ENCODE data around the gene CNPY1. TPM values are rescaled to one million over a fixed set of nuclear protein-coding genes. Genes with fewer than 3 reads are reported as not detected.
"Not testable (repeated sequence)": the region's sequence is repeated elsewhere in the genome, so short reads cannot be mapped to it uniquely, and the experiment has no call there.

The CNPY1 gene
- not detected in 2 replicates for total RNA-seq (2014; rRNA removed; shearing (Covaris generic))

GRCh38 chr7:155546449-155546848 lies at the start of gene CNPY1:
CNPY1 (minus strand) TSS chr7:155546559; CDS start chr7:155545929, 630 bp downstream.
- DNase-seq (ENCODE audit: low read depth): not testable (repeated sequence)

DNA sequence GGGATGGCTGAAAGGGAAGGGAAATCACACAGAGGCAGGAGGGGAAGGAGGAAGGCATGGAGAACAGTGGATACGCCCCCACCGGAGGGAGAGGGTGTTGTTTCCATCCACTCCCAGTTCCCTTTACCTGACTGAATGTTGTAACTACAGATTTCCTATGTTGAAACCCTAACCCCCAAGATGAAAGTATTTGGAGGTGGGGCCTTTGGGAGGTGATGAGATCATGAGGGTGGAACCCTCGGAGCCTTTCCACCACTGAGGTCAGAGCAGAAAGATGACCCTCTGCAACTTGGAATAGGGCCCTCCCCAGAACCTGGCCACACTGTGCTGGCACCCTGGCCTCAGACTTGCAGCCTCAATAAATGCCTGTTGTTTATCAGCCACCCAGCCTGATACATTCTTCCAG lies 48.6 kb upstream of the CNPY1 start:
- DNase-seq (ENCODE audit: low read depth): no peak

DNA sequence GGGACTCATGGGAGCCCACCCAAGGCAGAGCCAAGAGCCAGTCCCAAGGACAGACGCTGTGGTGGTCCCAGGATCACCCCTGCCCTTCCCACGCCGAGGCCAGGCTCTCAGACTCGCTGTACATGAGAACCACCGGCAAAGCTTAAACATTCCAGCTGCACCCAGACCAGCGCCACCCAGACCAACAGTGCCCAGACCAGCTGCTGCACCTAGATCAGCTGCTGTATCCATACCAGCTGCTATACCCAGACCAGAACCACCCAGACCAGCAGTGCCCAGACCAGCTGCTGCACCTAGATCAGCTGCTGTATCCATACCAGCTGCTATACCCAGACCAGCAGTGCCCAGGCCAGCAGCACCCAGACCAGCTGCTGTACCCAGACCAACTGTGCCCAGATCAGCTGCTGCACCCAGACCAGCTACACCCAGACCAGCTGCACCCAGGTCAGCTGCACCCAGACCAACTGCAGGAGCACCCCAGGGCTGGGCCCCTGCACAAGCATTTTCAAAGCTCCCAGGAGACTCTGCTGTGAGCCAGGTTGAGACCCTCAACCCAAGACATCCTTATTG lies 47.9 kb upstream of the CNPY1 start:
- DNase-seq (ENCODE audit: low read depth): no peak

GRCh38 chr7:155593461-155594162 lies 47.3 kb upstream of the CNPY1 start:
- no peak for DNase-seq (ENCODE audit: low read depth)

DNA sequence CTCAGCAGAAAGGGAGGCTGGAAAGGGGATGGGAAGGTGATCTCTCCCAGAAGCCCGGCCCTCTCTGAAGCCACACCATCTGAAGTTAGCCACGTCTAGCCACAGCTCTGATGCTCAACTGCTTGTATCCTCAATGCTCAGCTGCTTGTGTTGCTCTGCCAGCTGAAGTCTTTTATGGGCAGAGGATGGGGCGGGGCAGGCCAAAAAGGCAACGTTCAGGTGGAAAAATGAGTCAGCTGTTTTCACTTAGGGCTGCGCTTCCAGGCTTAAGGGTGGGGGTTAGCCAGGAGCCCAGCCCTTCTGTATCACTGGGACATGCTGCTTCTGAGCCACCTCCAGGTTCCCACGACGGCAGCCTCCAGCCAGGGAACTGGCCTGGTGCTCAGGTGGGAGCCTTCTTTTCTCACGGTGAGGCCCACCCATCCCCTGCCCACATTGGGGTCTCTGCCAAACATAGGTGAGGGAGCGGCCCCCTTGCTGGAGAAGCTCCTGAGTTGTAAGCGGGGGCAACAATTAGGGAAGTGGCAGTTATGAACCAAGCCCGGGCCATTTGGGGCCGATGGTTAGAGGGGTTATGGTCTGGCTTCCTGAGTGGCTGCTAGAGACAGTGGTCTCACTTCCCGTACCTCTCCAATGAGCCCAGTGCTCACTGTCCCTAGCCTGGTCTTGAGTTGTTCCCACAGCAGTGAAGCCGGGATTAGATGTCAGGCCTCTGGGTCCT lies 44.9 kb upstream of the CNPY1 start:
- no peak for DNase-seq (ENCODE audit: low read depth)

- DNase-seq (ENCODE audit: low read depth): peak; percentile 22
Observed at GRCh38 chr7:155590215-155591018, 44.1 kb upstream of the CNPY1 start.

DNA sequence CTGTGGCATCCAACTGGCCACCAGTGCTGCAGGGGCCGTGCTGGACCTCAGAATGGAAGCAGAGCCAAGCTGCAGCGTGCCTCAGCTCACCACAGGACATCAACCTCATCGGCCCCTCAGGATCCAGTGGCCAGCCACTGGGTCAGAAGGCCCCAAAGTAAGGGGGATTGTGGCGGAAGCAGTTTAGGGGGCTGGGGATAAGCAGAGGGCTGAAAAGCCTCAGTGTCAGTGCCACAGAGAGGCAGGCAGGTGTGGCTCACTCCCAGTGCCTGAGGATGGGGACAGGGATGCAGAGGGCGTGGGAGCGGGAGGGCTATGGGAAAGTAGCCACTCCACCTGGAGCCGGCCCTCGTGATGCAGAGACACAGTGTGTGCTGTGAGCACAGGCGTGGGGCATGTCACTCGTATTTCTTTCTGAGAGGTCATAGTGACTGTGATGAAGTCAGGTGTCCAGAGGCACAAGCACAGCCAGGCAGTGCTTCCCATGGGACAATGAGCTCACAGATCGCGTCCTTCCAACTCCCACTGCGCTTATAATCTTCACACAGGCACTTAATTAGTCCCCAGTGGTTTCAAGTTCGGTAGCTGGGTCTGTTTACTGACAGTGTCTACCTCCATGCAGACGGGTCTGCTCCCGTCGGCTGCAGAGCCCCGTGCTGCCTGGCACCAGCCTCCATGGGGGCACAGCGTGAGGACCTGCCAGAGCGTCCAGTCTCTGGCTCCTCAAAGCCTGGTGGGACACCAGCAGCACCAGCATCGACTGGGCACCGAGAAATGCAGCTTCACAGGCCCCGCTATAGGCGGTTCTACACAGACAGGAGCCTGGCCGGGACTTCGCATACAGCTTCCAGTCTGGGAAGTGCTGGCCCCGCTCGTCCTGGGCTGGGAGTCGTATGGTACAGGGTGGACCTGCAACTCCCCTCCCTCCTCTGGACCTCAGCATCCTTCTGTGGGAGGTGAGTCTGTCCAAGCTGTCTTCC lies 42.9 kb upstream of the CNPY1 start:
- no peak for DNase-seq (ENCODE audit: low read depth)

GRCh38 chr7:155588468-155588998 lies 42.2 kb upstream of the CNPY1 start:
- no peak for DNase-seq (ENCODE audit: low read depth)

GRCh38 chr7:155587486-155587885 lies 41.1 kb upstream of the CNPY1 start:
- DNase-seq (ENCODE audit: low read depth): no peak

- DNase-seq (ENCODE audit: low read depth): no peak
Observed at GRCh38 chr7:155586843-155587440, 40.6 kb upstream of the CNPY1 start.

- no peak for DNase-seq (ENCODE audit: low read depth)
Observed at GRCh38 chr7:155585951-155586350, 39.6 kb upstream of the CNPY1 start.

DNA sequence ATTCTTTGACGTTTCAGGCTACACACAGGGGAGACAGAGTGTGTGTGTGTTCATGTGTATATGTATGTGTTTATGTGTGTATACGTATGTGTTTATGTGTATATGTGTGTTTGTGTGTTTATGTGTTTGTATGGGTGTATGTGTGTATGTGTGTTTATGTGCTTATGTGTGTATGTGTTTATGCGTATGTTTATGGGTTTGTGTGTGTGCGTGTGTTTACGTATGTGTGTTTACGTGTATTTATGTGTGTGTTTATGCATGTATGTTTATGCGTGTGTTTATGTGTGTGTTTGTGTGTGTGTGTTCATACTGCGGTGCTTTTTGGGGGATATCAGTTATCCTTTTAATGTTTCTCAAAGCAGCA lies 39.2 kb upstream of the CNPY1 start:
- DNase-seq (ENCODE audit: low read depth): no peak

DNA sequence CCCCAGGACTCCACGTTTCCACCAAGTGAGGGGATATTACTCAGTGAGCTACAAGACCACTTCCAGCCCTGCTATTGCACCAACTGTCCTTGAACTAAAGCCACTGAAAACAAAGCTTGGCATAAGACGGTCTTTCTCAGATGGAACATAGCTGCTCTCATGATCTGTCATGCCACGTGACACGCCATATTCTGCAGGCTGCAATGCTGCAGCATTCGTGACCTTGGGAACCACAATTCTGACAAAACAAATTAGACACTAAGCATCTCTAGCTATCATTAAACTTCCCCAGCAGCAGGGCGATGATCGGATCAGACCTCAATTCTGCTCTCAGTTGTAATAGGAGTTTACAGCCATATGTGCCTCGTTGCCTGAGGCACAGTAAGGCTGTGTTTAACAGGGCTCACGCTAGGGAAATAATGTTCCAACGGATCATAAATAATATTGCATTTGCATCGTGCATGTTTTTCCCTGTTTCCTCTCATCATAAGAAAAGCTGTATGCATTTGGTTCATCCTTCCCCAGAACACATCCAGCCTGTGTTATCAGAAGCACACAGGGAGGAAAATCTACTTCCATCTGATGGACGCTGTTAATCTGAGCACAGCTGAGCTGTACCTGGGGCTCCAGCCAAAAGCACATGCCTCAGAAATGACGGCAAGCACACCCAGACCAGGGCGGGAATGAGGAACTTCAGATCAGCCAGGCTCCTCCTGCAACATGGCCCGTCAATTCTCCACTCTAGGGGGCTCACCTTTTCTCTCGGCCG lies 38.6 kb upstream of the CNPY1 start:
- no peak for DNase-seq (ENCODE audit: low read depth)

DNA sequence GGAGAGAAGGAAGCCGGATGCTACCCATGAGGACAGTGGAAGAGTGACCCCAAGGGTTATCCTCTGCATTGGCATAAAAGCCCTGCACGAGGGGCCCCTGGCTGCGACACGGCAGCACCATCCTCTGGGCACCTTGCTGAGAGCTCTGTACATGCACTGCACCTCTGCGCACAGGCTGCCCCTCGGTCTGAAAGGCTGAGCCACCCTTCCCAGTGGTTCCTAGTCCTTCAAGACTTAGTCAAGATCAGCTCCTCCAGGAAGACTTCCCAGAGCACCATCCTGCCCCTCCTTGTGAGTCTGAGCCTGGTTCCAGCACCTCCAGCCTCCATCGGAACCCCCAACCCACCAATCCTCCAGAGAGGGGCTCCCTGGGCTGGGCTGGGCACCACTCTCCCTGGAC lies 37.9 kb upstream of the CNPY1 start:
- DNase-seq (ENCODE audit: low read depth): no peak

DNA sequence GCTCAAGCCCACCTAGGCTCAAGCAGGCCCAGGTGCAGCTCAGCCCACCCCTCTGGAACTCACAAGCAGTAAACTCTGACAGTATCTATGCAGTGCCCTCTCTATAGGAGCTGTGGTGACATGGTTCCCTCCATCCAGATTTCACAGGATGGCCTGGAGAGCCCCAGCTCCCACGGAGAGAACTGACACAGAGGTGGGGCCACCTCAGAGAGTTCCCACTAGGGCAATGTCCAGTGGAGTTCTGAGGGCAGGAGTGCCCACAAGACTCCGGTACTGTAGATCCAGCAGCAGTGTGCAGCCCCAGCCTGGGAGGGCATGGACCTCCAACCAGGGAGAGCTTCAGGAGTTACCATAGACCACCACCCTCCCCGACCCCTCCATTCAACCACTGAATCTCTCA lies 37.3 kb upstream of the CNPY1 start:
- no peak for DNase-seq (ENCODE audit: low read depth)

- no peak for DNase-seq (ENCODE audit: low read depth)
Observed at GRCh38 chr7:155581954-155582353, 35.6 kb upstream of the CNPY1 start.

GRCh38 chr7:155581107-155581830 lies 34.9 kb upstream of the CNPY1 start:
- DNase-seq (ENCODE audit: low read depth): no peak

- no peak for DNase-seq (ENCODE audit: low read depth)
Observed at GRCh38 chr7:155580367-155580766, 34.0 kb upstream of the CNPY1 start.

GRCh38 chr7:155579565-155579964 lies 33.2 kb upstream of the CNPY1 start:
- no peak for DNase-seq (ENCODE audit: low read depth)

Measured in RPMI7951 (cell line).